ENCODE data around the gene PDE2A. TPM values are rescaled to one million over a fixed set of nuclear protein-coding genes. Genes with fewer than 3 reads are reported as not detected.

The PDE2A gene
- total and polyA plus RNA-seq, 9 donors, result 8.3 to 44.0 (median 12.8) TPM

- intact Hi-C loops (cut with DNase I), result no loop called here
- WGBS, 3 donors, result 83 to 90% (median 87%) methylated on average over 4 of the region's 4 CpGs
- H3K4me3 ChIP-seq, result no peak overlapping the region
- no peak for DNase-seq
- no peaks in the 10 kb centered on the region for H3K36me3 ChIP-seq
- H3K27ac ChIP-seq, result no peak overlapping the region
- no peaks in the 10 kb centered on the region for H3K27me3 ChIP-seq
- H3K4me1 ChIP-seq (ENCODE audit: insufficient read depth), result peaks cover 18% of the 10 kb centered on the region
- TF ChIP-seq CTCF (IDR thresholded peaks at IDR 0.05) (no peak), EP300 (IDR thresholded peaks at IDR 0.05) (no peak), POLR2A (IDR thresholded peaks at IDR 0.05) (no peak)
- H3K9me3 ChIP-seq, result no peaks in the 10 kb centered on the region
These were observed 53.1 kb downstream of the PDE2A start for GRCh38 chr11:72621008-72621610.

GRCh38 chr11:72618803-72619202 is 55.4 kb downstream of the PDE2A start:
- Histone ChIP-seq H3K4me1 (ENCODE audit: insufficient read depth) (peaks cover 5% of the 10 kb centered on the region), H3K27me3 (no peaks in the 10 kb centered on the region), H3K9me3 (no peaks in the 10 kb centered on the region), H3K36me3 (no peaks in the 10 kb centered on the region), H3K4me3 (no peak overlapping the region), H3K27ac (no peak overlapping the region)
- 32 to 52% (median 37%) methylated on average over 8 of the region's 8 CpGs for whole genome bisulfite sequencing, 3 donors
- peak in 2 of 5 donors; percentile 40 to 67 for DNase-seq
- intact Hi-C loops (cut with DNase I), result no loop called here
- TF ChIP-seq CTCF (IDR thresholded peaks at IDR 0.05), result no peak
- TF ChIP-seq POLR2A (IDR thresholded peaks at IDR 0.05), result no peak
- TF ChIP-seq EP300 (IDR thresholded peaks at IDR 0.05), result no peak

- TF ChIP-seq EP300 (IDR thresholded peaks at IDR 0.05), result no peak
- TF ChIP-seq CTCF (IDR thresholded peaks at IDR 0.05), result no peak
- TF ChIP-seq POLR2A (IDR thresholded peaks at IDR 0.05), result no peak
- WGBS, 3 donors, result 41 to 50% (median 49%) methylated on average over 11 of the region's 11 CpGs
- H3K4me3 ChIP-seq, result no peak overlapping the region
- H3K36me3 ChIP-seq, result no peaks in the 10 kb centered on the region
- no peaks in the 10 kb centered on the region for H3K9me3 ChIP-seq
- no peaks in the 10 kb centered on the region for H3K27me3 ChIP-seq
- peak overlapping the region in 1 of 2 donors; percentile 33 for H3K27ac ChIP-seq
- peak in 3 of 5 donors; percentile 53 to 61 (median 57) for DNase-seq
- peaks cover 5% of the 10 kb centered on the region for H3K4me1 ChIP-seq (ENCODE audit: insufficient read depth)
- intact Hi-C loops (cut with DNase I), result no loop called here
These were observed 57.0 kb downstream of the PDE2A start for GRCh38 chr11:72617080-72617762.

- no peaks in the 10 kb centered on the region for H3K36me3 ChIP-seq
- no peak for TF ChIP-seq POLR2A (IDR thresholded peaks at IDR 0.05)
- TF ChIP-seq CTCF (IDR thresholded peaks at IDR 0.05), result no peak
- TF ChIP-seq EP300 (IDR thresholded peaks at IDR 0.05), result no peak
- no peaks in the 10 kb centered on the region for H3K9me3 ChIP-seq
- no peak overlapping the region for H3K4me3 ChIP-seq
- no peak for DNase-seq
- intact Hi-C loops (cut with DNase I), result no loop called here
- WGBS, 3 donors, result 78 to 91% (median 87%) methylated on average over 3 to 4 of the region's 4 CpGs
- no peak overlapping the region for H3K27ac ChIP-seq
- no peaks in the 10 kb centered on the region for H3K27me3 ChIP-seq
- H3K4me1 ChIP-seq (ENCODE audit: insufficient read depth), result peaks cover 5% of the 10 kb centered on the region
These were observed 57.6 kb downstream of the PDE2A start for GRCh38 chr11:72616655-72617054.
